Keratinocyte (primary cell): ENCODE measurements around the gene MARCOL. TPM values are rescaled to one million over a fixed set of nuclear protein-coding genes. Genes with fewer than 3 reads are reported as not detected.
A peak's percentile ranks its signal among the peaks of the same experiment; 100 is the strongest.

ENCODE experiments used
- DNase-seq: peaks from one replicate; pipeline ENCODE4 v3.0.0-alpha.2; 2011; ENCODE audit warnings: low read depth, missing footprints, low spot score
- FAIRE-seq: peaks from 2 replicates; lab custom pipeline; 2011; peaks lifted over from hg19 to GRCh38; lab: Jason Lieb, UNC
- H2AFZ ChIP-seq: 2 replicates; pipeline ENCODE4 v1.6.0; 2012; ENCODE audit warnings: low read length, control low read depth, inconsistent platforms; ENCODE audit not compliant: control insufficient read depth
- H3K27ac ChIP-seq: 2 replicates; pipeline ENCODE4 v1.5.1; 2011; ENCODE audit warnings: low read length; ENCODE audit not compliant: control insufficient read depth, insufficient read depth
- H3K27me3 ChIP-seq: 3 replicates; pipeline ENCODE4 v1.6.0; 2011; ENCODE audit warnings: low read length; ENCODE audit not compliant: control insufficient read depth, insufficient read depth; ENCODE audit errors: extremely low read depth
- H3K36me3 ChIP-seq, 2 experiments: 2 replicates in 1 of 2; 3 replicates in 1 of 2; pipeline ENCODE4 v1.5.1; 2011; ENCODE audit warnings: low read length in 2 of 2, mild to moderate bottlenecking in 1 of 2; ENCODE audit not compliant: control insufficient read depth in 2 of 2, insufficient read depth in 2 of 2; ENCODE audit errors: extremely low read depth in 1 of 2
- H3K4me1 ChIP-seq: 3 replicates; pipeline ENCODE4 v1.5.1; 2011; ENCODE audit warnings: low read length; ENCODE audit not compliant: control insufficient read depth, insufficient read depth; ENCODE audit errors: extremely low read depth
- H3K4me2 ChIP-seq: 3 replicates; pipeline ENCODE4 v1.6.0; 2011; ENCODE audit warnings: low read depth, low read length; ENCODE audit not compliant: control insufficient read depth, insufficient read depth; ENCODE audit errors: extremely low read depth
- H3K4me3 ChIP-seq, 3 experiments: fragments of 200-600 bp in 1 of 3; sonication (generic) in 1 of 3; 2 replicates in 2 of 3; 3 replicates in 1 of 3; pipeline ENCODE4 v1.5.1; 2011 to 2016; ENCODE audit warnings: low read length in 3 of 3, mild to moderate bottlenecking in 3 of 3, control low read depth in 2 of 3, inconsistent platforms in 1 of 3, low read depth in 1 of 3, mixed read lengths in 1 of 3, mixed run types in 1 of 3, moderate library complexity in 1 of 3; ENCODE audit not compliant: control insufficient read depth in 2 of 3, insufficient read depth in 2 of 3; ENCODE audit errors: extremely low read depth in 1 of 3
- H3K79me2 ChIP-seq: 2 replicates; pipeline ENCODE4 v1.6.0; 2012; ENCODE audit warnings: low read length; ENCODE audit not compliant: control insufficient read depth, insufficient read depth
- H3K9ac ChIP-seq: 3 replicates; pipeline ENCODE4 v1.6.0; 2011; ENCODE audit warnings: low read length; ENCODE audit not compliant: control insufficient read depth, insufficient read depth; ENCODE audit errors: extremely low read depth
- H3K9me1 ChIP-seq: 3 replicates; pipeline ENCODE4 v1.6.0; 2011; ENCODE audit warnings: low read length; ENCODE audit not compliant: control insufficient read depth, insufficient read depth; ENCODE audit errors: extremely low read depth
- H3K9me3 ChIP-seq: 2 replicates; pipeline ENCODE4 v1.5.1; 2012; ENCODE audit warnings: low read depth, low read length; ENCODE audit not compliant: control insufficient read depth
- H4K20me1 ChIP-seq: 3 replicates; pipeline ENCODE4 v1.6.0; 2011; ENCODE audit warnings: low read length; ENCODE audit not compliant: control insufficient read depth, insufficient read depth; ENCODE audit errors: extremely low read depth
- EZH2 ChIP-seq: IDR thresholded peaks from one replicate; pipeline ENCODE4 v1.6.1; 2012; ENCODE audit warnings: inconsistent platforms, mild to moderate bottlenecking, low read length, moderate library complexity
- dilution Hi-C: fragments of 300-500 bp; cut with MboI; formaldehyde crosslinking; loops from one replicate; pipeline ENCODE4 v1.7.0; 2020; ENCODE audit warnings: low sequenced_read_pairs; ENCODE audit not compliant: extremely low pct_ligation_motif_present
- polyA plus RNA-seq, 5 experiments: library from polyadenylated mRNA; depleted of rRNA in 3 of 5; stranded (reverse) in 3 of 5; stranded (forward) in 1 of 5; unstranded in 1 of 5; fragments of >200 nt; gene quantifications; 1 replicate in 1 of 5; 2 replicates in 3 of 5; 3 replicates in 1 of 5; pipeline versions ENCODE4 v1.2.1 to v1.2.3, GENCODE V29; 2011 to 2012; ENCODE audit warnings: missing spikeins in 2 of 5, low read depth in 1 of 5, low replicate concordance in 1 of 5
- small RNA-seq, 3 experiments: library from RNA; depleted of rRNA; stranded (forward); fragments of <200 nt; gene quantifications; one replicate each; pipeline ENCODE3, GENCODE V24; 2012; ENCODE audit warnings: low read depth in 3 of 3, low replicate concordance in 1 of 3; ENCODE audit not compliant: insufficient read length in 3 of 3
- TF ChIP-seq, protein P1 (sequence below), 3 experiments: IDR thresholded peaks in 1 of 3; conservative IDR thresholded peaks in 1 of 3; optimal IDR thresholded peaks in 1 of 3; 2 replicates in 2 of 3; 3 replicates in 1 of 3; pipeline versions ENCODE3 to v1.5.1; 2011; ENCODE audit warnings: low read length in 3 of 3, mild to moderate bottlenecking in 3 of 3, moderate library complexity in 2 of 3, control low read depth in 1 of 3, inconsistent platforms in 1 of 3; ENCODE audit not compliant: insufficient read depth in 2 of 3; ENCODE audit errors: extremely low read depth in 1 of 3

The MARCOL gene
- polyA plus RNA-seq, 1 donor (not counting 4 experiments of a cell fraction or from before 2014, with no cell fraction given) = not detected

DNA sequence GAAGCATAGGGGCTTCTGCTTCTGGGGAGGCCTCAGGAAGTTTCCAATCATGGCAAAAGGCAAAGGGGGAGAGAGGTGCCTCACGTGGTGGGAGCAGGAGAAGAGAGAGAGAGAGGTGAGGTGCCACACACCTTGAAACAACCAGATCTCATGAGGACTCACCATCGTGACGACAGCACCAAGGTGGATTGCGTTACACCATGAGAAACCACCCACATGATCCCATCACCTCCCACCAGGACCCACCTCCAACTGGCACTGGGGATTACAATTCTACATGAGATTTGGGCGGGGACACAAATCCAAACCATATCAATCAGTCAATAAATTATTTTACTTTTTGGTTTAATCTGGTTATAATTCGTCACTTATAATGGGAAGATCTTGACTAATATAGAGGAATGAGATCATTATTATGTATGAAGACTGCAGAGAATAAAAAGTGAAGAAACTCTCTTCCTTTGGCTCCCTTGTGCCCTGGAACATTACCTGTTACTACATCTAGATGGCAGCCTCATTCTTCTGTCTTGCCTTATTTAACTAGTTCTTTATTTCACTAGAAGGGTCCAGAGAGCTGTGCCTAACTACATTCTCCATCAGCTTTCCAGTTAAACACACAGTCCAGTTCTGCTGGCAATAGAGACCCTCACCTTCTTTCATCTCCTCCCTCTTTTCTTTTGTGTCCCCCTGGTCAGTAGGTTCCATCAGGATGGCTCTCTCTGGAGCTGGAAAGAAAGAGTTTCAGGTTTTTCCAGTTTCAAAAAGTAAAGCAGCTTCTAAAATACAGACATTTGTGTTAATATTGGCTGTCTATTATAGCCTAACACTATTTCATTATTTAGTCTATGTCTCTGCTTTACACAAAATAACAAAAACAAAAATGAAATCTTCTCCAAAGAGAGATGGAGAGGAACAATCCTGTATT lies 52.2 kb downstream of the MARCOL start:
- H3K27me3 ChIP-seq = no peaks in the 10 kb centered on the region
- H3K79me2 ChIP-seq = no peaks in the 10 kb centered on the region
- no peak for FAIRE-seq
- no peak overlapping the region for H3K9ac ChIP-seq
- no peaks in the 10 kb centered on the region for H3K9me3 ChIP-seq
- no peak overlapping the region for H3K4me2 ChIP-seq
- H4K20me1 ChIP-seq = no peaks in the 10 kb centered on the region
- no peaks in the 10 kb centered on the region for H3K9me1 ChIP-seq
- no peak for TF ChIP-seq EZH2
- TF ChIP-seq, protein P1, sequence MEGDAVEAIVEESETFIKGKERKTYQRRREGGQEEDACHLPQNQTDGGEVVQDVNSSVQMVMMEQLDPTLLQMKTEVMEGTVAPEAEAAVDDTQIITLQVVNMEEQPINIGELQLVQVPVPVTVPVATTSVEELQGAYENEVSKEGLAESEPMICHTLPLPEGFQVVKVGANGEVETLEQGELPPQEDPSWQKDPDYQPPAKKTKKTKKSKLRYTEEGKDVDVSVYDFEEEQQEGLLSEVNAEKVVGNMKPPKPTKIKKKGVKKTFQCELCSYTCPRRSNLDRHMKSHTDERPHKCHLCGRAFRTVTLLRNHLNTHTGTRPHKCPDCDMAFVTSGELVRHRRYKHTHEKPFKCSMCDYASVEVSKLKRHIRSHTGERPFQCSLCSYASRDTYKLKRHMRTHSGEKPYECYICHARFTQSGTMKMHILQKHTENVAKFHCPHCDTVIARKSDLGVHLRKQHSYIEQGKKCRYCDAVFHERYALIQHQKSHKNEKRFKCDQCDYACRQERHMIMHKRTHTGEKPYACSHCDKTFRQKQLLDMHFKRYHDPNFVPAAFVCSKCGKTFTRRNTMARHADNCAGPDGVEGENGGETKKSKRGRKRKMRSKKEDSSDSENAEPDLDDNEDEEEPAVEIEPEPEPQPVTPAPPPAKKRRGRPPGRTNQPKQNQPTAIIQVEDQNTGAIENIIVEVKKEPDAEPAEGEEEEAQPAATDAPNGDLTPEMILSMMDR (optimal IDR thresholded peaks at IDR 0.05 in 1 of 3, IDR thresholded peaks at IDR 0.05 in 1 of 3, conservative IDR thresholded peaks at IDR 0.05 in 1 of 3; ENCODE audit: extremely low read depth in 1 of 3, insufficient read depth in 2 of 3, low read length in 3 of 3) = peak in 2 of 3 experiments; percentile 47 to 54
- H2AFZ ChIP-seq = no peak overlapping the region
- H3K36me3 ChIP-seq = no peaks in the 10 kb centered on the region
- no peak for DNase-seq
- H3K27ac ChIP-seq = no peak overlapping the region
- no peak overlapping the region for H3K4me3 ChIP-seq
- H3K4me1 ChIP-seq = no peaks in the 10 kb centered on the region
- dilution Hi-C loops = no loop called here

Small RNA genes within 50 kb of the gene (small RNA-seq; reads per million reads assigned to genes)
- 0 reads per million in 3 experiments for gene HMGN1P16

Other genes with a start within 250 kb of the MARCOL start
- gene SPINK5, start 174.5 kb upstream of the MARCOL start, polyA plus RNA-seq = 16.6 to 29.2 TPM (median 22.6 TPM) in 3 replicates
- gene SPINK14, start 70.0 kb upstream of the MARCOL start, polyA plus RNA-seq = not detected in 3 replicates
- 25.8 to 67.7 TPM (median 35.5 TPM) in 3 replicates for gene SPINK6, start 35.5 kb upstream of the MARCOL start, polyA plus RNA-seq
- not detected in 3 replicates for gene SPINK13, start 30.3 kb downstream of the MARCOL start, polyA plus RNA-seq
- gene SPINK7, start 73.9 kb downstream of the MARCOL start, polyA plus RNA-seq = 0.87 to 19.5 TPM (median 0.93 TPM) in 3 replicates
- gene SPINK9, start 97.0 kb downstream of the MARCOL start, polyA plus RNA-seq = not detected in 3 replicates
- 15.8 to 30.4 TPM (median 26.8 TPM) in 3 replicates for gene FBXO38, start 145.4 kb downstream of the MARCOL start, polyA plus RNA-seq